ACC112 (cell line): ENCODE results near the gene DAAM2.

Source experiments
- H2AFZ ChIP-seq: fragments of 200-600 bp; sonication (generic); one replicate; pipeline ENCODE4 v1.6.0; 2017; ENCODE audit warnings: antibody characterized with exemption, low read length; ENCODE audit not compliant: unreplicated experiment
- H3K27ac ChIP-seq: fragments of 200-600 bp; sonication (generic); 2 replicates; pipeline ENCODE4 v1.5.1; 2014; ENCODE audit warnings: low read depth, mild to moderate bottlenecking, antibody characterized with exemption, low read length, moderate library complexity
- H3K27me3 ChIP-seq: fragments of 200-600 bp; sonication (generic); 2 replicates; pipeline ENCODE4 v1.6.1; 2014; ENCODE audit warnings: mild to moderate bottlenecking, antibody characterized with exemption, low read length, moderate library complexity, mixed read lengths; ENCODE audit not compliant: insufficient read depth
- H3K36me3 ChIP-seq: fragments of 200-600 bp; sonication (generic); 2 replicates; pipeline ENCODE4 v1.6.1; 2016; ENCODE audit warnings: mild to moderate bottlenecking, antibody characterized with exemption, low read length, moderate library complexity, mixed read lengths; ENCODE audit not compliant: insufficient read depth
- H3K4me1 ChIP-seq: fragments of 200-600 bp; sonication (generic); one replicate; pipeline ENCODE4 v1.6.1; 2016; ENCODE audit warnings: low read length, mixed read lengths; ENCODE audit not compliant: insufficient read depth, unreplicated experiment, control insufficient read depth
- H3K4me3 ChIP-seq: fragments of 200-600 bp; sonication (generic); 2 replicates; pipeline ENCODE4 v1.5.1; 2014; ENCODE audit warnings: mild to moderate bottlenecking, low read depth, low read length
- H3K79me2 ChIP-seq: fragments of 200-600 bp; sonication (generic); one replicate; pipeline ENCODE4 v1.6.0; 2016; ENCODE audit warnings: low read length; ENCODE audit not compliant: control insufficient read depth, unreplicated experiment, insufficient read depth

The DAAM2 gene

GRCh38 chr6:39847221-39847620 lies 55.0 kb downstream of the DAAM2 start:
- Histone ChIP-seq H3K27ac (no peak overlapping the region), H3K27me3 (no peaks in the 10 kb centered on the region), H3K79me2 (no peaks in the 10 kb centered on the region), H3K36me3 (no peaks in the 10 kb centered on the region), H3K4me1 (no peaks in the 10 kb centered on the region), H2AFZ (no peak overlapping the region), H3K4me3 (no peak overlapping the region)

GRCh38 chr6:39848171-39848570 lies 56.0 kb downstream of the DAAM2 start:
- Histone ChIP-seq H3K4me1 (no peaks in the 10 kb centered on the region), H3K4me3 (no peak overlapping the region), H3K36me3 (no peaks in the 10 kb centered on the region), H3K27me3 (no peaks in the 10 kb centered on the region), H3K79me2 (no peaks in the 10 kb centered on the region), H2AFZ (no peak overlapping the region), H3K27ac (no peak overlapping the region)

- Histone ChIP-seq H3K79me2 (no peaks in the 10 kb centered on the region), H3K4me3 (no peak overlapping the region), H3K27ac (no peak overlapping the region), H3K27me3 (no peaks in the 10 kb centered on the region), H2AFZ (no peak overlapping the region), H3K36me3 (no peaks in the 10 kb centered on the region), H3K4me1 (no peaks in the 10 kb centered on the region)
Measured at GRCh38 chr6:39849228-39849627, 57.1 kb downstream of the DAAM2 start.

- no peak overlapping the region for H3K27ac ChIP-seq
- no peak overlapping the region for H3K4me3 ChIP-seq
- no peaks in the 10 kb centered on the region for H3K27me3 ChIP-seq
- no peaks in the 10 kb centered on the region for H3K79me2 ChIP-seq
- no peaks in the 10 kb centered on the region for H3K36me3 ChIP-seq
- H2AFZ ChIP-seq = no peak overlapping the region
- peaks cover under 1% of the 10 kb centered on the region for H3K4me1 ChIP-seq
Measured at GRCh38 chr6:39849764-39850163, 57.6 kb downstream of the DAAM2 start.

GRCh38 chr6:39850736-39851297 lies 58.6 kb downstream of the DAAM2 start:
- H3K4me1 ChIP-seq = peaks cover 9% of the 10 kb centered on the region
- no peaks in the 10 kb centered on the region for H3K79me2 ChIP-seq
- no peaks in the 10 kb centered on the region for H3K27me3 ChIP-seq
- no peak overlapping the region for H3K4me3 ChIP-seq
- H3K36me3 ChIP-seq = no peaks in the 10 kb centered on the region
- H2AFZ ChIP-seq = no peak overlapping the region
- H3K27ac ChIP-seq = no peak overlapping the region

- H3K36me3 ChIP-seq = no peaks in the 10 kb centered on the region
- no peak overlapping the region for H3K27ac ChIP-seq
- H3K4me1 ChIP-seq = peaks cover 10% of the 10 kb centered on the region
- no peak overlapping the region for H2AFZ ChIP-seq
- H3K27me3 ChIP-seq = no peaks in the 10 kb centered on the region
- no peaks in the 10 kb centered on the region for H3K79me2 ChIP-seq
- no peak overlapping the region for H3K4me3 ChIP-seq
Measured at GRCh38 chr6:39851331-39851730, 59.2 kb downstream of the DAAM2 start.

- H3K79me2 ChIP-seq = no peaks in the 10 kb centered on the region
- no peak overlapping the region for H3K27ac ChIP-seq
- H3K27me3 ChIP-seq = no peaks in the 10 kb centered on the region
- H2AFZ ChIP-seq = no peak overlapping the region
- peaks cover 10% of the 10 kb centered on the region for H3K4me1 ChIP-seq
- H3K36me3 ChIP-seq = no peaks in the 10 kb centered on the region
- no peak overlapping the region for H3K4me3 ChIP-seq
Measured at GRCh38 chr6:39852324-39852723, 60.1 kb downstream of the DAAM2 start.

GRCh38 chr6:39853604-39854003 lies 61.4 kb downstream of the DAAM2 start:
- Histone ChIP-seq H3K36me3 (no peaks in the 10 kb centered on the region), H3K79me2 (no peaks in the 10 kb centered on the region), H2AFZ (no peak overlapping the region), H3K4me1 (peaks cover 10% of the 10 kb centered on the region), H3K27me3 (no peaks in the 10 kb centered on the region), H3K4me3 (no peak overlapping the region), H3K27ac (no peak overlapping the region)

- H3K36me3 ChIP-seq = no peaks in the 10 kb centered on the region
- no peak overlapping the region for H2AFZ ChIP-seq
Measured at GRCh38 chr6:39855356-39855995, 63.3 kb downstream of the DAAM2 start.

GRCh38 chr6:39859025-39859424 lies 66.8 kb downstream of the DAAM2 start:
- H3K79me2 ChIP-seq = no peaks in the 10 kb centered on the region

More at GRCh38 chr6:39855356-39855995, 63.3 kb downstream of the DAAM2 start:
- peak overlapping the region; percentile 45 for H3K27ac ChIP-seq
- H3K79me2 ChIP-seq = no peaks in the 10 kb centered on the region
- H3K4me1 ChIP-seq = peaks cover 10% of the 10 kb centered on the region
- no peak overlapping the region for H3K4me3 ChIP-seq
- H3K27me3 ChIP-seq = no peaks in the 10 kb centered on the region

GRCh38 chr6:39861663-39862062 lies 69.5 kb downstream of the DAAM2 start:
- no peaks in the 10 kb centered on the region for H3K27me3 ChIP-seq
- H3K4me1 ChIP-seq = no peaks in the 10 kb centered on the region

More at GRCh38 chr6:39859025-39859424, 66.8 kb downstream of the DAAM2 start:
- Histone ChIP-seq H3K4me3 (no peak overlapping the region), H3K4me1 (peaks cover 10% of the 10 kb centered on the region), H3K27me3 (no peaks in the 10 kb centered on the region), H2AFZ (no peak overlapping the region), H3K27ac (no peak overlapping the region), H3K36me3 (no peaks in the 10 kb centered on the region)

More at GRCh38 chr6:39861663-39862062, 69.5 kb downstream of the DAAM2 start:
- no peak overlapping the region for H3K4me3 ChIP-seq
- no peaks in the 10 kb centered on the region for H3K36me3 ChIP-seq
- H3K27ac ChIP-seq = no peak overlapping the region
- no peaks in the 10 kb centered on the region for H3K79me2 ChIP-seq
- H2AFZ ChIP-seq = no peak overlapping the region
